Liver (tissue), 9 donors: Measurements from ENCODE around the gene SGSH. TPM values are rescaled to one million over a fixed set of nuclear protein-coding genes. Genes with fewer than 3 reads are reported as not detected.

ENCODE experiments used
- DNase-seq: peaks from one replicate; pipeline ENCODE4 v3.0.0-alpha.2; 2017; ENCODE audit warnings: low spot score
- H3K27ac ChIP-seq, 2 donors: one replicate each; pipeline ENCODE4 v1.7.0; 2013; ENCODE audit warnings: inconsistent platforms in 2 of 2, low read length in 2 of 2, control low read depth in 1 of 2, low read depth in 1 of 2, mild to moderate bottlenecking in 1 of 2
- H3K27me3 ChIP-seq, 4 donors: one replicate each; pipeline versions ENCODE4 v1.6.1 to v1.7.0; 2013; ENCODE audit warnings: low read length in 3 of 4, inconsistent platforms in 1 of 4, mild to moderate bottlenecking in 1 of 4, moderate library complexity in 1 of 4; ENCODE audit not compliant: control insufficient read depth in 4 of 4, insufficient read depth in 4 of 4
- H3K36me3 ChIP-seq, 4 donors: one replicate each; pipeline versions ENCODE4 v1.6.1 to v1.7.0; 2013; ENCODE audit warnings: low read length in 3 of 4, mild to moderate bottlenecking in 3 of 4, low read depth in 1 of 4, moderate library complexity in 1 of 4; ENCODE audit not compliant: control insufficient read depth in 4 of 4, insufficient read depth in 3 of 4
- H3K4me1 ChIP-seq, 4 donors: one replicate each; pipeline versions ENCODE4 v1.6.1 to v1.7.0; 2013; ENCODE audit warnings: low read length in 3 of 4, mild to moderate bottlenecking in 3 of 4, moderate library complexity in 1 of 4; ENCODE audit not compliant: control insufficient read depth in 4 of 4, insufficient read depth in 4 of 4
- H3K4me3 ChIP-seq, 3 donors: one replicate each; pipeline versions ENCODE4 v1.6.1 to v1.7.0; 2013; ENCODE audit warnings: low read length in 3 of 3, control low read depth in 1 of 3, low read depth in 1 of 3, mild to moderate bottlenecking in 1 of 3
- H3K9ac ChIP-seq, 2 donors: one replicate each; pipeline ENCODE4 v1.7.0; 2013; ENCODE audit warnings: low read length in 2 of 2, mild to moderate bottlenecking in 2 of 2, moderate library complexity in 2 of 2, control low read depth in 1 of 2, low read depth in 1 of 2
- H3K9me3 ChIP-seq, 4 donors: one replicate each; pipeline versions ENCODE4 v1.6.1 to v1.7.0; 2013; ENCODE audit warnings: low read length in 3 of 4; ENCODE audit not compliant: control insufficient read depth in 4 of 4
- EGR1 ChIP-seq, 2 donors: IDR thresholded peaks; 2 replicates each; pipeline ENCODE4 v1.6.1; 2016 to 2018; ENCODE audit warnings: antibody characterized with exemption in 2 of 2, low read depth in 2 of 2
- HNF4A ChIP-seq, 2 donors: conservative IDR thresholded peaks; 2 replicates each; pipeline ENCODE4 v1.6.1; 2016; ENCODE audit warnings: antibody characterized with exemption in 2 of 2, mild to moderate bottlenecking in 2 of 2
- HNF4G ChIP-seq: IDR thresholded peaks from 2 replicates; pipeline ENCODE4 v1.6.1; 2016; ENCODE audit warnings: antibody characterized with exemption
- NR2F2 ChIP-seq: IDR thresholded peaks from 2 replicates; pipeline ENCODE4 v1.6.1; 2016; ENCODE audit warnings: antibody characterized with exemption
- RAD21 ChIP-seq, 2 donors: IDR thresholded peaks; 2 replicates each; pipeline ENCODE4 v1.6.1; 2016; ENCODE audit warnings: antibody characterized with exemption in 2 of 2, mild to moderate bottlenecking in 2 of 2
- SP1 ChIP-seq: IDR thresholded peaks from 2 replicates; pipeline ENCODE4 v1.6.1; 2018; ENCODE audit warnings: antibody characterized with exemption, mild to moderate bottlenecking
- WGBS: extraction: QIAGEN DNeasy Blood & Tissue Kit; methylation state at CpG from one replicate; pipeline ENCODE4 v1.1.7; 2013; 5-methylcytosine and 5-hydroxymethylcytosine counted together
- polyA plus RNA-seq, 2 donors: library from polyadenylated mRNA; stranded (reverse) in 1 of 2; unstranded in 1 of 2; fragments of 200-250 nt in 1 of 2; fragments of >200 nt in 1 of 2; fragmentation: Nextera tagmentation in 1 of 2; extraction: Ambion mirVana in 1 of 2; gene quantifications; one replicate each; pipeline versions ENCODE4 v1.2.1 to v1.2.3, GENCODE V29; 2013 to 2015
- total RNA-seq, 2 donors: library from RNA; depleted of rRNA; stranded (reverse); fragments of >200 nt; gene quantifications; one replicate each; pipeline ENCODE4 v1.2.3, GENCODE V29; 2014
- TF ChIP-seq, protein P1 (sequence below): IDR thresholded peaks from 2 replicates; pipeline ENCODE4 v1.6.1; 2016; ENCODE audit warnings: antibody characterized with exemption
- TF ChIP-seq, protein P2 (sequence below): IDR thresholded peaks from 2 replicates; pipeline ENCODE4 v1.6.1; 2016; ENCODE audit warnings: antibody characterized with exemption
- TF ChIP-seq, protein P3 (sequence below): fragments of 150-350 bp; IDR thresholded peaks from 2 replicates; pipeline ENCODE4 v1.5.1; 2017; ENCODE audit warnings: improper control_type of control experiment, low read depth, low read length; ENCODE audit not compliant: missing input control
- donor health status: healthy.
- donor health status: healthy.
- donor health status: healthy.
- donor health status: healthy.
- donor health status: healthy.

The SGSH gene
- total and polyA plus RNA-seq, 4 donors: 5.8 to 19.8 (median 12.9) TPM

DNA sequence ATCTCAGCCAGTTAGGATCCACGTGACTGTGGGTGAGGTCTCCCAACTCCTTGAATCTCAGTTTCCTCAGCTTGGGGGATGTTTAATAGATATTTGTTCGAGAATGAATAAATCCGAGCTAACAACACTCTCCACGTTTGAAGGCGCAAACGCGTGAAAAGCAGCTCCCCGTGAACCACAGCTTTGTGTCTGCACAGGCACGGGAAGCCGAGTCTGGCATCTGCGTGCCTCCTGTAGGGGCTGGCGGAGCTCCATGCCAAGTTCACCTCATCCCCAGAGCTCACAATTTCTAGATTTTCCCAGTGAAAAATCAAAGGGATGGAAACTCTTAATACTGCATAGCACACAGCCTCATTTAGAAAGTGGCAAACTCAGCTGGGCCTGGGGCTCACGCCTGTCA, 14.3 kb downstream of the SGSH start:
- Histone ChIP-seq H3K9ac (no peak overlapping the region), H3K4me3 (no peak overlapping the region), H3K9me3 (no peaks in the 10 kb centered on the region), H3K36me3 (peaks cover 0 to 20% (median 8%) of the 10 kb centered on the region in 4 donors), H3K27ac (no peak overlapping the region), H3K27me3 (no peaks in the 10 kb centered on the region), H3K4me1 (no peaks in the 10 kb centered on the region)
- no peak for TF ChIP-seq HNF4G
- TF ChIP-seq HNF4A (conservative IDR thresholded peaks at IDR 0.05): no peak
- TF ChIP-seq, protein P1, sequence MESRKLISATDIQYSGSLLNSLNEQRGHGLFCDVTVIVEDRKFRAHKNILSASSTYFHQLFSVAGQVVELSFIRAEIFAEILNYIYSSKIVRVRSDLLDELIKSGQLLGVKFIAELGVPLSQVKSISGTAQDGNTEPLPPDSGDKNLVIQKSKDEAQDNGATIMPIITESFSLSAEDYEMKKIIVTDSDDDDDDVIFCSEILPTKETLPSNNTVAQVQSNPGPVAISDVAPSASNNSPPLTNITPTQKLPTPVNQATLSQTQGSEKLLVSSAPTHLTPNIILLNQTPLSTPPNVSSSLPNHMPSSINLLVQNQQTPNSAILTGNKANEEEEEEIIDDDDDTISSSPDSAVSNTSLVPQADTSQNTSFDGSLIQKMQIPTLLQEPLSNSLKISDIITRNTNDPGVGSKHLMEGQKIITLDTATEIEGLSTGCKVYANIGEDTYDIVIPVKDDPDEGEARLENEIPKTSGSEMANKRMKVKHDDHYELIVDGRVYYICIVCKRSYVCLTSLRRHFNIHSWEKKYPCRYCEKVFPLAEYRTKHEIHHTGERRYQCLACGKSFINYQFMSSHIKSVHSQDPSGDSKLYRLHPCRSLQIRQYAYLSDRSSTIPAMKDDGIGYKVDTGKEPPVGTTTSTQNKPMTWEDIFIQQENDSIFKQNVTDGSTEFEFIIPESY: no peak
- no peak for TF ChIP-seq RAD21 (IDR thresholded peaks at IDR 0.05)
- no peak for TF ChIP-seq NR2F2
- WGBS: 95% methylated on average over 13 of the region's 13 CpGs
- DNase-seq: no peak

DNA sequence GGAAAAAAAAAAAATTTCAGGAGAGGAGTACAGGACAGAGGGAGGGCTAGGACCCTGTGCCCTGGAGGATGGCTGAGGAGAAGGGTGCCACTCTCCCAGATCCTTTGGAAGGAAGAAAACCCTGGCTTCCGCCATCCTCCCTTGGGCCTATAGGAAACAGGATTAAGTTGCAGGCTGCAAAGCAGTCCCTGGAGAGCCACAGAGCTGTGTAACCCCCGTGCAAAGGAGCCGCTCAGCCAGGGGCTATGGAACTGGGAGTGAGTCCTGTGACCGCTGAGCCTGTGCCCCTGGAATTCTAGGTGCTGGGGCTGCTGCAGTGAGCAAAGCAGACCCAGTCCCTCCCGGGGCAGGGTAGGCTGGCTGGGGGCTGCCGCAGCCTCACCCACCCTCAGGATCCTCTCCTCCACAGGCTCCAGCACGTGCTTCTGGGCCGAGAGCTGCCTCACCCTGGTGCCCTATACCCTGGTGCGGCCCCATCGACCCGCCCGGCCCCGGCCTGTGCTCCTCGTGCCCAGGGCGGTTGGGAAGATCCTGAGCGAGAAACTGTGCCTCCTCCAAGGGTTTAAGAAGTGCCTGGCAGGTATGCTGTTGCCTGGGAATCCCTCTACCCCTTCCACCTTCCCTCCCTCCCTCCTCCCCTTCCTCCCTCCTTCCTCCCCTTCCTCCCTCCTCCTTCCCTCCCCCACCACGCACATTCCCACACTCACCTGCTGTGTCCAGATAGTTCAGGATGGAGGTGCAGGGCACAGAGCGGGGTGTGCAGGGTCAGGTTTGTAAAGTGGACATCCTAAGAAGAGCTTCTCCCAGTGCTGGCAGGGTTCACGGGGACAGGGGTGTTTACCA, 15.3 kb downstream of the SGSH start:
- no peak for DNase-seq
- H3K27me3 ChIP-seq: no peaks in the 10 kb centered on the region
- no peaks in the 10 kb centered on the region for H3K9me3 ChIP-seq
- peaks cover 0 to 11% (median 2%) of the 10 kb centered on the region in 4 donors for H3K36me3 ChIP-seq
- H3K4me1 ChIP-seq: no peaks in the 10 kb centered on the region
- TF ChIP-seq, protein P1: no peak
- TF ChIP-seq RAD21 (IDR thresholded peaks at IDR 0.05) (no peak), EGR1 (IDR thresholded peaks at IDR 0.05; ENCODE audit: low read depth in 2 of 2) (no peak)
- no peak overlapping the region for H3K27ac ChIP-seq
- no peak overlapping the region for H3K4me3 ChIP-seq
- H3K9ac ChIP-seq: no peak overlapping the region
- WGBS: 90% methylated on average over 19 of the region's 19 CpGs

DNA sequence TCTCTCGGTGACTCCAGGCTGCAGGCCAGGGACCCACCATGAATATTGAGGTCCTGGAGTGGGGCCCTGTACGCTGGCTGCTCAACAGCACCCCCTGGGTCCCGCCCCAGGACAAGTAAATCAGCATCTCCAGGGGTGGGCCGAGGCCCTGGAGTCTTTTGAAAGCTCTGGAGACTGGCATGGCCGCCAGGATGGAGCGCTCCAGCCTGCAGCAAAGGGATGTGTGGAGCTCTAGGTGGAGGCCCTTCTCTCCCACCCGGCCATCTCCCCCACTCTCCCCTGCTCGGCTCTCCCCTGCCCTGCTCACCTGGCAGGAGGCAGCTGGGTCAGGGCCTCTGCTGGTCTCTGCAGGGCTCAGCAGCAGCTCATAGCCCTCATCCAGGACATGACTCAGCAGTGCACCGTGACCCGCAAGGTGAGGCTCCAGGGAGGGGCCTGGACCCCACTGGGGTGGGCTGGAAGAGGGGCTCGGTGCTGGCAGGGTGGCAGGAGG, 16.6 kb downstream of the SGSH start:
- DNase-seq: no peak
- H3K27ac ChIP-seq: no peak overlapping the region
- no peak overlapping the region for H3K9ac ChIP-seq
- TF ChIP-seq, protein P2, sequence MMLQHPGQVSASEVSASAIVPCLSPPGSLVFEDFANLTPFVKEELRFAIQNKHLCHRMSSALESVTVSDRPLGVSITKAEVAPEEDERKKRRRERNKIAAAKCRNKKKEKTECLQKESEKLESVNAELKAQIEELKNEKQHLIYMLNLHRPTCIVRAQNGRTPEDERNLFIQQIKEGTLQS: no peak
- TF ChIP-seq, protein P3, sequence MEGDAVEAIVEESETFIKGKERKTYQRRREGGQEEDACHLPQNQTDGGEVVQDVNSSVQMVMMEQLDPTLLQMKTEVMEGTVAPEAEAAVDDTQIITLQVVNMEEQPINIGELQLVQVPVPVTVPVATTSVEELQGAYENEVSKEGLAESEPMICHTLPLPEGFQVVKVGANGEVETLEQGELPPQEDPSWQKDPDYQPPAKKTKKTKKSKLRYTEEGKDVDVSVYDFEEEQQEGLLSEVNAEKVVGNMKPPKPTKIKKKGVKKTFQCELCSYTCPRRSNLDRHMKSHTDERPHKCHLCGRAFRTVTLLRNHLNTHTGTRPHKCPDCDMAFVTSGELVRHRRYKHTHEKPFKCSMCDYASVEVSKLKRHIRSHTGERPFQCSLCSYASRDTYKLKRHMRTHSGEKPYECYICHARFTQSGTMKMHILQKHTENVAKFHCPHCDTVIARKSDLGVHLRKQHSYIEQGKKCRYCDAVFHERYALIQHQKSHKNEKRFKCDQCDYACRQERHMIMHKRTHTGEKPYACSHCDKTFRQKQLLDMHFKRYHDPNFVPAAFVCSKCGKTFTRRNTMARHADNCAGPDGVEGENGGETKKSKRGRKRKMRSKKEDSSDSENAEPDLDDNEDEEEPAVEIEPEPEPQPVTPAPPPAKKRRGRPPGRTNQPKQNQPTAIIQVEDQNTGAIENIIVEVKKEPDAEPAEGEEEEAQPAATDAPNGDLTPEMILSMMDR: no peak
- TF ChIP-seq SP1: no peak
- H3K4me3 ChIP-seq: no peak overlapping the region
- H3K36me3 ChIP-seq: no peaks in the 10 kb centered on the region
- no peaks in the 10 kb centered on the region for H3K9me3 ChIP-seq
- H3K27me3 ChIP-seq: no peaks in the 10 kb centered on the region
- no peaks in the 10 kb centered on the region for H3K4me1 ChIP-seq
- WGBS: 86% methylated on average over 11 of the region's 11 CpGs
